Thymus (tissue), 11 donors: ENCODE results near the gene PNMA8C. TPM values are rescaled to one million over a fixed set of nuclear protein-coding genes. Genes with fewer than 3 reads are reported as not detected.
"Not testable (repeated sequence)": the region's sequence is repeated elsewhere in the genome, so short reads cannot be mapped to it uniquely, and the experiment has no call there.

Experiments
- DNase-seq, 9 donors: peaks; one replicate each; pipeline ENCODE4 v3.0.0-alpha.2; 2013; ENCODE audit warnings: low spot score in 9 of 9, low read depth in 6 of 9, missing footprints in 1 of 9
- H3K27ac ChIP-seq, 2 donors: one replicate each; pipeline ENCODE4 v1.5.1; 2013; ENCODE audit warnings: control low read depth in 1 of 2, low read depth in 1 of 2, low read length in 1 of 2, mild to moderate bottlenecking in 1 of 2, moderate library complexity in 1 of 2
- H3K27me3 ChIP-seq, 2 donors: one replicate each; pipeline ENCODE4 v1.5.1; 2013; ENCODE audit warnings: low read length in 1 of 2; ENCODE audit not compliant: control insufficient read depth in 2 of 2, insufficient read depth in 1 of 2
- H3K36me3 ChIP-seq, 2 donors: one replicate each; pipeline ENCODE4 v1.5.1; 2013; ENCODE audit warnings: low read length in 1 of 2, mild to moderate bottlenecking in 1 of 2, moderate library complexity in 1 of 2; ENCODE audit not compliant: control insufficient read depth in 2 of 2, insufficient read depth in 2 of 2
- H3K4me1 ChIP-seq, 2 donors: one replicate each; pipeline ENCODE4 v1.5.1; 2013; ENCODE audit warnings: low read length in 2 of 2; ENCODE audit not compliant: control insufficient read depth in 2 of 2, insufficient read depth in 2 of 2
- H3K4me3 ChIP-seq, 2 donors: one replicate each; pipeline ENCODE4 v1.5.1; 2013; ENCODE audit warnings: low read length in 2 of 2, control low read depth in 1 of 2, mild to moderate bottlenecking in 1 of 2
- H3K9me3 ChIP-seq, 2 donors: one replicate each; pipeline ENCODE4 v1.5.1; 2013; ENCODE audit warnings: low read length in 1 of 2, mild to moderate bottlenecking in 1 of 2; ENCODE audit not compliant: control insufficient read depth in 2 of 2, insufficient read depth in 1 of 2
- WGBS: extraction: QIAGEN DNeasy Blood & Tissue Kit; methylation state at CpG from one replicate; pipeline ENCODE4 v1.1.7; 2013; 5-methylcytosine and 5-hydroxymethylcytosine counted together
- polyA plus RNA-seq: library from polyadenylated mRNA; stranded (reverse); fragments of 200-250 nt; gene quantifications from one replicate; pipeline ENCODE4 v1.2.3, GENCODE V29; 2013
- total RNA-seq: library from RNA; stranded (reverse); fragments of 120-200 nt; gene quantifications from one replicate; pipeline ENCODE4 v1.2.4, GENCODE V29; 2013
- donor health status: healthy.

Gene PNMA8C
- total and polyA plus RNA-seq, 2 donors: 0.05 to 0.07 TPM

GRCh38 chr19:46435689-46436088, 7.0 kb upstream of the PNMA8C start:
- WGBS: 98% methylated on average over 4 of the region's 4 CpGs
- not testable (repeated sequence) for H3K36me3 ChIP-seq, H3K4me3 ChIP-seq, H3K4me1 ChIP-seq, H3K9me3 ChIP-seq, DNase-seq, H3K27ac ChIP-seq
- peaks cover 0 to 11% of the 10 kb centered on the region in 2 donors for H3K27me3 ChIP-seq

- Histone ChIP-seq H3K27me3 (peaks cover 0 to 15% of the 10 kb centered on the region in 2 donors), H3K9me3 (no peaks in the 10 kb centered on the region), H3K36me3 (no peaks in the 10 kb centered on the region), H3K27ac (no peak overlapping the region), H3K4me1 (no peaks in the 10 kb centered on the region), H3K4me3 (no peak overlapping the region)
- no peak for DNase-seq
- WGBS: 62% methylated on average over 6 of the region's 6 CpGs
Observed at GRCh38 chr19:46435009-46435408, 6.3 kb upstream of the PNMA8C start.

GRCh38 chr19:46433470-46433869, 4.7 kb upstream of the PNMA8C start:
- not testable (repeated sequence) for H3K27ac ChIP-seq, H3K4me3 ChIP-seq, H3K36me3 ChIP-seq, H3K4me1 ChIP-seq, DNase-seq, H3K9me3 ChIP-seq
- peaks cover 7 to 29% of the 10 kb centered on the region in 2 donors for H3K27me3 ChIP-seq
- 82% methylated on average over 7 of the region's 7 CpGs for WGBS

- Histone ChIP-seq H3K27me3 (peaks cover 22 to 46% of the 10 kb centered on the region in 2 donors), H3K4me1 (peaks cover 0 to 7% of the 10 kb centered on the region in 2 donors), H3K36me3 (no peaks in the 10 kb centered on the region), H3K9me3 (no peaks in the 10 kb centered on the region), H3K27ac (no peak overlapping the region), H3K4me3 (no peak overlapping the region)
- DNase-seq: no peak
- 44% methylated on average over 10 of the region's 10 CpGs for WGBS
Observed at GRCh38 chr19:46431824-46432223, 3.1 kb upstream of the PNMA8C start.

GRCh38 chr19:46429999-46430398, 1.3 kb upstream of the PNMA8C start:
- whole genome bisulfite sequencing: 83% methylated on average over 4 of the region's 4 CpGs
- DNase-seq: no peak
- H3K4me1 ChIP-seq: peaks cover 0 to 8% of the 10 kb centered on the region in 2 donors
- no peak overlapping the region for H3K27ac ChIP-seq
- no peak overlapping the region for H3K4me3 ChIP-seq
- H3K9me3 ChIP-seq: no peaks in the 10 kb centered on the region
- H3K36me3 ChIP-seq: no peaks in the 10 kb centered on the region
- peaks cover 36 to 63% of the 10 kb centered on the region in 2 donors for H3K27me3 ChIP-seq

GRCh38 chr19:46427518-46428045, 1.2 kb downstream of the PNMA8C start:
- no peak for DNase-seq
- no peak overlapping the region for H3K4me3 ChIP-seq
- no peak overlapping the region for H3K27ac ChIP-seq
- WGBS: 89% methylated on average over 17 of the region's 17 CpGs
- no peaks in the 10 kb centered on the region for H3K9me3 ChIP-seq
- no peaks in the 10 kb centered on the region for H3K36me3 ChIP-seq
- H3K4me1 ChIP-seq: peaks cover 0 to 8% of the 10 kb centered on the region in 2 donors
- peaks cover 38 to 74% of the 10 kb centered on the region in 2 donors for H3K27me3 ChIP-seq

- Histone ChIP-seq H3K27ac (peak overlapping the region in 1 of 2 donors; percentile 31), H3K9me3 (no peaks in the 10 kb centered on the region), H3K4me3 (peak overlapping the region; percentile 37 to 40), H3K27me3 (peaks cover 38 to 70% of the 10 kb centered on the region in 2 donors), H3K4me1 (peaks cover 0 to 8% of the 10 kb centered on the region in 2 donors), H3K36me3 (no peaks in the 10 kb centered on the region)
- WGBS: 5% methylated on average over 32 of the region's 32 CpGs
- peak in 3 of 9 donors; percentile 17 to 42 (median 36) for DNase-seq
Observed at GRCh38 chr19:46426506-46427162, 2.1 kb downstream of the PNMA8C start.

- WGBS: 3% methylated on average over 10 of the region's 10 CpGs
- no peaks in the 10 kb centered on the region for H3K36me3 ChIP-seq
- no peaks in the 10 kb centered on the region for H3K9me3 ChIP-seq
- H3K4me3 ChIP-seq: peak overlapping the region; percentile 37 to 40
- peaks cover 0 to 8% of the 10 kb centered on the region in 2 donors for H3K4me1 ChIP-seq
- H3K27ac ChIP-seq: no peak overlapping the region
- peaks cover 38 to 67% of the 10 kb centered on the region in 2 donors for H3K27me3 ChIP-seq
- no peak for DNase-seq
Observed at GRCh38 chr19:46426035-46426505, 2.7 kb downstream of the PNMA8C start.

GRCh38 chr19:46423188-46423587, 5.5 kb downstream of the PNMA8C start:
- Histone ChIP-seq H3K4me1 (peaks cover 0 to 3% of the 10 kb centered on the region in 2 donors), H3K27ac (no peak overlapping the region), H3K36me3 (no peaks in the 10 kb centered on the region), H3K27me3 (peaks cover 29 to 50% of the 10 kb centered on the region in 2 donors), H3K9me3 (no peaks in the 10 kb centered on the region), H3K4me3 (no peak overlapping the region)
- no peak for DNase-seq
- 93% methylated on average over 5 of the region's 5 CpGs for WGBS
